Smooth muscle cell (in vitro differentiated cells): Measurements from ENCODE around the gene PDGFD. TPM values are rescaled to one million over a fixed set of nuclear protein-coding genes. Genes with fewer than 3 reads are reported as not detected.

Source experiments
- DNase-seq: peaks from one replicate; lab custom pipeline; 2025; ENCODE audit not compliant: unreplicated experiment; lab: John Stamatoyannopoulos, UW
- H2AFZ ChIP-seq: fragments of 200-600 bp; sonication (generic); 2 replicates; pipeline ENCODE4 v1.6.0; 2016; ENCODE audit warnings: antibody characterized with exemption, low read depth, mild to moderate bottlenecking
- H3F3A ChIP-seq: fragments of 200-600 bp; sonication (generic); 2 replicates; pipeline ENCODE4 v1.6.0; 2017; ENCODE audit warnings: antibody characterized with exemption, low read depth
- H3K27ac ChIP-seq: fragments of 200-600 bp; sonication (generic); 2 replicates; pipeline ENCODE4 v1.5.1; 2016; ENCODE audit warnings: low read depth, mild to moderate bottlenecking
- H3K27me3 ChIP-seq: fragments of 200-600 bp; sonication (generic); 2 replicates; pipeline ENCODE4 v1.6.1; 2016; ENCODE audit warnings: low read depth, mild to moderate bottlenecking
- H3K36me3 ChIP-seq: fragments of 200-600 bp; sonication (generic); 2 replicates; pipeline ENCODE4 v1.5.1; 2016; ENCODE audit warnings: low read depth
- H3K4me1 ChIP-seq: fragments of 200-600 bp; sonication (generic); 2 replicates; pipeline ENCODE4 v1.5.1; 2016; ENCODE audit warnings: low read depth
- H3K4me2 ChIP-seq: fragments of 200-600 bp; sonication (generic); 2 replicates; pipeline ENCODE4 v1.6.0; 2016; ENCODE audit warnings: mild to moderate bottlenecking
- H3K4me3 ChIP-seq: fragments of 200-600 bp; sonication (generic); 2 replicates; pipeline ENCODE4 v1.5.1; 2016; ENCODE audit warnings: mild to moderate bottlenecking
- H3K79me2 ChIP-seq: fragments of 200-600 bp; sonication (generic); 2 replicates; pipeline ENCODE4 v1.6.0; 2016; ENCODE audit warnings: low read depth, mild to moderate bottlenecking
- H3K9ac ChIP-seq: fragments of 200-600 bp; sonication (generic); 2 replicates; pipeline ENCODE4 v1.6.0; 2016; ENCODE audit warnings: low read depth
- H3K9me3 ChIP-seq: fragments of 200-600 bp; sonication (generic); replicated peaks from 2 replicates; pipeline ENCODE4 v1.5.1; 2016; ENCODE audit warnings: low read depth
- H4K20me1 ChIP-seq: fragments of 200-600 bp; sonication (generic); 2 replicates; pipeline ENCODE4 v1.6.0; 2016; ENCODE audit warnings: low read depth
- WGBS: methylation state at CpG from one replicate; pipeline ENCODE4 v1.1.7; 2016; ENCODE audit warnings: low lambda C conversion rate; 5-methylcytosine and 5-hydroxymethylcytosine counted together
- polyA plus RNA-seq: library from polyadenylated mRNA; unstranded; fragments of >200 nt; fragmentation: Nextera tagmentation; extraction: Ambion mirVana; gene quantifications from 2 replicates; pipeline ENCODE4 v1.2.1, GENCODE V29; 2016
- total RNA-seq: library from RNA; depleted of rRNA; stranded (reverse); fragments of >200 nt; gene quantifications from 2 replicates; pipeline ENCODE4 v1.2.3, GENCODE V29; 2014
- TF ChIP-seq, protein P1 (sequence below): fragments of 200-600 bp; sonication (generic); IDR thresholded peaks from 2 replicates; pipeline ENCODE4 v1.5.1; 2017; ENCODE audit warnings: borderline replicate concordance, mild to moderate bottlenecking, antibody characterized with exemption; ENCODE audit not compliant: insufficient read depth, poor library complexity, severe bottlenecking

Gene PDGFD
- total and polyA plus RNA-seq, 2 experiments from 2014 or later: 1.5 to 10.0 TPM

DNA sequence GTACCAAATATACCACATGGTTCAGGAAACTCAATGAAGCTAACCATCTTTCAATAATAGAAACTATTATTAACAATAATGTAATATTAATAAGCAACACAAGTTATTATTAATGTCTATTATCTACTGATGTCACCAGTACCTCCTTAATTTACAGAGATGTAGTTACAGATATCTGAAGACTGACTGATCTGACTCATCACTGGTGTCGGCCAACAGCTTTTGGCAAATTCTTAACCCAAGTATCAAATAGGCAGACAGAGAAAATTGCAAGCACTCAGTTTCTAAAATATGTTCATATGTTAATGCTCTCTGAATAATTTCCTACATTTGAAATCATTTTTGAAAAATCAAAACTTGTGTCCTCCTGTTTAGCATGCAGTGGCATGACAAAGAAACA lies 227.9 kb downstream of the PDGFD start:
- WGBS: 82% methylated on average over 1 of the region's 1 CpG
- Histone ChIP-seq H4K20me1 (no peaks in the 10 kb centered on the region), H3K27ac (no peak overlapping the region), H3K4me3 (no peak overlapping the region), H2AFZ (no peak overlapping the region), H3K36me3 (no peaks in the 10 kb centered on the region), H3K4me2 (no peak overlapping the region), H3K4me1 (no peaks in the 10 kb centered on the region), H3F3A (no peaks in the 10 kb centered on the region), H3K9me3 (no peaks in the 10 kb centered on the region), H3K79me2 (no peaks in the 10 kb centered on the region), H3K27me3 (no peaks in the 10 kb centered on the region), H3K9ac (no peak overlapping the region)
- TF ChIP-seq, protein P1, sequence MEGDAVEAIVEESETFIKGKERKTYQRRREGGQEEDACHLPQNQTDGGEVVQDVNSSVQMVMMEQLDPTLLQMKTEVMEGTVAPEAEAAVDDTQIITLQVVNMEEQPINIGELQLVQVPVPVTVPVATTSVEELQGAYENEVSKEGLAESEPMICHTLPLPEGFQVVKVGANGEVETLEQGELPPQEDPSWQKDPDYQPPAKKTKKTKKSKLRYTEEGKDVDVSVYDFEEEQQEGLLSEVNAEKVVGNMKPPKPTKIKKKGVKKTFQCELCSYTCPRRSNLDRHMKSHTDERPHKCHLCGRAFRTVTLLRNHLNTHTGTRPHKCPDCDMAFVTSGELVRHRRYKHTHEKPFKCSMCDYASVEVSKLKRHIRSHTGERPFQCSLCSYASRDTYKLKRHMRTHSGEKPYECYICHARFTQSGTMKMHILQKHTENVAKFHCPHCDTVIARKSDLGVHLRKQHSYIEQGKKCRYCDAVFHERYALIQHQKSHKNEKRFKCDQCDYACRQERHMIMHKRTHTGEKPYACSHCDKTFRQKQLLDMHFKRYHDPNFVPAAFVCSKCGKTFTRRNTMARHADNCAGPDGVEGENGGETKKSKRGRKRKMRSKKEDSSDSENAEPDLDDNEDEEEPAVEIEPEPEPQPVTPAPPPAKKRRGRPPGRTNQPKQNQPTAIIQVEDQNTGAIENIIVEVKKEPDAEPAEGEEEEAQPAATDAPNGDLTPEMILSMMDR: no peak
- DNase-seq: no peak

DNA sequence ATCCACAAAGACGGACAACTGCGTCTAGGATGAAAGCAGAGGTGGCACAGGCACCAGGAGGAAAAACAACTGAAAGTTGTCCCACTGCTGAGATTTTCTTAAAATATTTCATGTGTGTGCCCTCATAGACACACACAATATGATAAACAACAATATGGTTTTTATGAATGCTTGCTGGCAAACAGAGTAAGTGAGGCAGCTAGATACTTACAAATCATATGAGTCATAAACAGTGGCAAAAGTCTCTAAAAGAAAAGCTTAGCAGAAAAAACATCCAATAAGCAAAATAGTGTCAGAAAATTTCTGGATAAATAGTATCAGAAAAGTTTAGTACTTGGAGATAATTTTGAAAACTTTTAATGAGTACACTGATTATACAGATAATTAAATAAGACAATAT lies 228.7 kb downstream of the PDGFD start:
- Histone ChIP-seq H3K9ac (no peak overlapping the region), H2AFZ (no peak overlapping the region), H3K4me2 (no peak overlapping the region), H3F3A (no peaks in the 10 kb centered on the region), H4K20me1 (no peaks in the 10 kb centered on the region), H3K4me1 (no peaks in the 10 kb centered on the region), H3K27ac (no peak overlapping the region), H3K9me3 (no peaks in the 10 kb centered on the region), H3K79me2 (no peaks in the 10 kb centered on the region), H3K27me3 (no peaks in the 10 kb centered on the region), H3K4me3 (no peak overlapping the region), H3K36me3 (no peaks in the 10 kb centered on the region)
- TF ChIP-seq, protein P1: no peak
- no peak for DNase-seq
- WGBS: 97% methylated on average over 2 of the region's 2 CpGs

DNA sequence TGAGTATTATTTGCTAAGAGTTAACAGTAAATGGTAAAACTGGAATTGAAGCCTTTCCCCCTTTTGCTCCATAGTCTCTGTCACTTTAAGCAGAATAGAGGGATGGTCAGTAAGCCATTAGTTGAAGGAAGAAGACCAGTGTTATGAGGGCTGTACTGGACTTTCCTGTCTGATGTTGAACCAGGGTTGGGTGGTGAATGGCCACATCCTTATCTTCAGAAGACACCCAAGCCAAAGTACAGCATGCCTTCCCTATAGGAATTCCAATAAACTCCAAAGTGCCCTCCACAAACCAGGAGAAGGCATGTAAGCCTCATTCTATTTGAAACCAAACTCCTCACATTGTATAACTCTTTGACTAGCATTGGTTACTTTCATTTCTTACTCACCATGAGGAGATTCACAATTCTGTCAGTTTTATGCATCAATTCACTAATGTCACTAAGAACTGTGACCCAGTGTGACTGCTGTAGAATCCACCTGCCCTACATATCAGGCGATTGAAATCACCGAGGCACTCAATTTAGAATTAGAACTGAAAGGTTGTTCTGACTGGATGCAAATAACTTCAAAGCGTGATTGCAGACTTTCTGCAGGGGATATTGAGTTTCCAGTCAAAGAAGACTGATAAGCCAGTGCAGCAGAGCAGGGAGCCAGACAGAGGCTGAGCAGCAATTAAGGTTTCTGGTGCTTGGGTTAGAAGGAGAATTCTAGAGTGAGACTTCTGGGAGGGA lies 234.6 kb downstream of the PDGFD start:
- Histone ChIP-seq H3K4me2 (no peak overlapping the region), H3K27me3 (no peaks in the 10 kb centered on the region)
- WGBS: 68% methylated on average over 3 of the region's 3 CpGs

DNA sequence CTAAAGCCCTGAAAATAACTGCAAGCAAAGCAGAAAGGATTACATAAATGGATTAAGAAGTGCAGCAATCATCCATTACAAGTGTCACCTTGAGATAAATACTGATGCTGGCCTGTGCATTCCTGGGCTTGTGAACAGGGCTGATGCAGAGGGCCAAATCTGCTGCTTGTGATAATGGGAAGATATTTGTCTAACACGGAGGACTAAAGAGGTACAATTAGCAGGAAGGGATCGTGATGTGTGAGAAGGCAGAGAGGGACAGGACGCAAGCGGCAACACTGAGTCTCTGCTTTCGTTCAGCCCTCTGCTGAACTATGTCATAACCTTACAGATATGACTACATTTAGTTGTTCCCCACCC lies 235.2 kb downstream of the PDGFD start:
- DNase-seq: no peak
- Histone ChIP-seq H3K9ac (no peak overlapping the region), H3F3A (no peaks in the 10 kb centered on the region), H3K4me2 (no peak overlapping the region), H3K79me2 (no peaks in the 10 kb centered on the region), H3K27ac (no peak overlapping the region), H3K4me1 (peaks cover 4% of the 10 kb centered on the region), H3K4me3 (no peak overlapping the region), H4K20me1 (no peaks in the 10 kb centered on the region), H3K9me3 (no peaks in the 10 kb centered on the region), H3K36me3 (no peaks in the 10 kb centered on the region), H3K27me3 (no peaks in the 10 kb centered on the region), H2AFZ (no peak overlapping the region)
- 80% methylated on average over 5 of the region's 5 CpGs for WGBS
- TF ChIP-seq, protein P1: no peak

More for the DNA sequence above, 234.6 kb downstream of the PDGFD start:
- no peak overlapping the region for H3K9ac ChIP-seq
- no peak overlapping the region for H2AFZ ChIP-seq
- H4K20me1 ChIP-seq: no peaks in the 10 kb centered on the region
- no peak overlapping the region for H3K4me3 ChIP-seq
- H3F3A ChIP-seq: no peaks in the 10 kb centered on the region
- DNase-seq: no peak
- H3K27ac ChIP-seq: no peak overlapping the region
- peaks cover 4% of the 10 kb centered on the region for H3K4me1 ChIP-seq
- H3K79me2 ChIP-seq: no peaks in the 10 kb centered on the region
- H3K9me3 ChIP-seq: no peaks in the 10 kb centered on the region
- no peaks in the 10 kb centered on the region for H3K36me3 ChIP-seq
- TF ChIP-seq, protein P1: no peak
